Measurements from ENCODE around the gene ZNF679.

GRCh38 chr7:64180989-64181388 is 47.3 kb upstream of the ZNF679 start:
- TF ChIP-seq CTCF (IDR thresholded peaks at IDR 0.05) (no peak), POLR2A (IDR thresholded peaks at IDR 0.05) (no peak)
